ENCODE data around the gene NOTCH2. TPM values are rescaled to one million over a fixed set of nuclear protein-coding genes. Genes with fewer than 3 reads are reported as not detected.

Gene NOTCH2
- total RNA-seq, 2 donors from 2014 or later: 171 to 190 TPM

GRCh38 chr1:119929643-119930315, 139.7 kb downstream of the NOTCH2 start:
- H3K27me3 ChIP-seq (replicated peaks; ENCODE audit: insufficient read depth): no peaks in the 10 kb centered on the region
- no peaks in the 10 kb centered on the region for H3K9me3 ChIP-seq
- no peaks in the 10 kb centered on the region for H3K4me1 ChIP-seq (ENCODE audit: control insufficient read depth in 1 of 2, low read depth in 2 of 2)
- H3K36me3 ChIP-seq: peaks cover 62% of the 10 kb centered on the region
- H3K27ac ChIP-seq: no peak overlapping the region
- no peak overlapping the region for H3K4me3 ChIP-seq
- TF ChIP-seq, protein P1, sequence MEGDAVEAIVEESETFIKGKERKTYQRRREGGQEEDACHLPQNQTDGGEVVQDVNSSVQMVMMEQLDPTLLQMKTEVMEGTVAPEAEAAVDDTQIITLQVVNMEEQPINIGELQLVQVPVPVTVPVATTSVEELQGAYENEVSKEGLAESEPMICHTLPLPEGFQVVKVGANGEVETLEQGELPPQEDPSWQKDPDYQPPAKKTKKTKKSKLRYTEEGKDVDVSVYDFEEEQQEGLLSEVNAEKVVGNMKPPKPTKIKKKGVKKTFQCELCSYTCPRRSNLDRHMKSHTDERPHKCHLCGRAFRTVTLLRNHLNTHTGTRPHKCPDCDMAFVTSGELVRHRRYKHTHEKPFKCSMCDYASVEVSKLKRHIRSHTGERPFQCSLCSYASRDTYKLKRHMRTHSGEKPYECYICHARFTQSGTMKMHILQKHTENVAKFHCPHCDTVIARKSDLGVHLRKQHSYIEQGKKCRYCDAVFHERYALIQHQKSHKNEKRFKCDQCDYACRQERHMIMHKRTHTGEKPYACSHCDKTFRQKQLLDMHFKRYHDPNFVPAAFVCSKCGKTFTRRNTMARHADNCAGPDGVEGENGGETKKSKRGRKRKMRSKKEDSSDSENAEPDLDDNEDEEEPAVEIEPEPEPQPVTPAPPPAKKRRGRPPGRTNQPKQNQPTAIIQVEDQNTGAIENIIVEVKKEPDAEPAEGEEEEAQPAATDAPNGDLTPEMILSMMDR (IDR thresholded peaks at IDR 0.05): no peak
- ATAC-seq (ENCODE audit: insufficient number of reproducible peaks, low FRiP score, low read depth) (no peak), DNase-seq (ENCODE audit: low spot score) (no peak)

DNA sequence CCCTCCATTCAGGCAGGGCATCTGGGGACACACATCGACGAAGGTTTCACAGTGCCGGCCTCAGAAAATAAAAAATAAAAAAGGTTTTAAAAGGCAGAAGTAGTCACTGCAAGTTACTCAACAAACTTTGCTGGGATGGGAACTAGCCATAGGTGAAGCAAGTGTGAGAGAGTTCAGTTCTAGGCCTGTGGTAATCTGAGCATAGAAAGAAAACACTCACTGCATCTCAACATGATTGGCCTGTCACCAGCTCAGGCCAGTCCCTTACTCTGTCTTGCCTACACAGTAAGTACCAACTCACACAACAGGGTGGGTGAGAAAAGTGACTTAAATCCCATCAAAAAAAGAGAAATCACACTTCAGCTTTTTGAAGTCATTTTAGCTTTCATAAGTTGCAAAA, 142.9 kb downstream of the NOTCH2 start:
- H3K4me3 ChIP-seq: no peak overlapping the region
- H3K27ac ChIP-seq: no peak overlapping the region
- H3K4me1 ChIP-seq (ENCODE audit: control insufficient read depth in 1 of 2, low read depth in 2 of 2): no peaks in the 10 kb centered on the region
- H3K36me3 ChIP-seq: peaks cover 75% of the 10 kb centered on the region
- H3K27me3 ChIP-seq (replicated peaks; ENCODE audit: insufficient read depth): no peaks in the 10 kb centered on the region
- DNase-seq (ENCODE audit: low spot score): no peak
- no peaks in the 10 kb centered on the region for H3K9me3 ChIP-seq
- no peak for ATAC-seq (ENCODE audit: insufficient number of reproducible peaks, low FRiP score, low read depth)
- TF ChIP-seq, protein P1 (IDR thresholded peaks at IDR 0.05): no peak

GRCh38 chr1:119924948-119925898, 144.2 kb downstream of the NOTCH2 start:
- Histone ChIP-seq H3K4me3 (no peak overlapping the region), H3K27me3 (replicated peaks; ENCODE audit: insufficient read depth) (no peaks in the 10 kb centered on the region), H3K4me1 (ENCODE audit: control insufficient read depth in 1 of 2, low read depth in 2 of 2) (no peaks in the 10 kb centered on the region), H3K36me3 (peaks cover 87% of the 10 kb centered on the region), H3K9me3 (no peaks in the 10 kb centered on the region), H3K27ac (no peak overlapping the region)
- DNase-seq (ENCODE audit: low spot score) (no peak), ATAC-seq (ENCODE audit: insufficient number of reproducible peaks, low FRiP score, low read depth) (no peak)
- TF ChIP-seq, protein P1 (IDR thresholded peaks at IDR 0.05): no peak

DNA sequence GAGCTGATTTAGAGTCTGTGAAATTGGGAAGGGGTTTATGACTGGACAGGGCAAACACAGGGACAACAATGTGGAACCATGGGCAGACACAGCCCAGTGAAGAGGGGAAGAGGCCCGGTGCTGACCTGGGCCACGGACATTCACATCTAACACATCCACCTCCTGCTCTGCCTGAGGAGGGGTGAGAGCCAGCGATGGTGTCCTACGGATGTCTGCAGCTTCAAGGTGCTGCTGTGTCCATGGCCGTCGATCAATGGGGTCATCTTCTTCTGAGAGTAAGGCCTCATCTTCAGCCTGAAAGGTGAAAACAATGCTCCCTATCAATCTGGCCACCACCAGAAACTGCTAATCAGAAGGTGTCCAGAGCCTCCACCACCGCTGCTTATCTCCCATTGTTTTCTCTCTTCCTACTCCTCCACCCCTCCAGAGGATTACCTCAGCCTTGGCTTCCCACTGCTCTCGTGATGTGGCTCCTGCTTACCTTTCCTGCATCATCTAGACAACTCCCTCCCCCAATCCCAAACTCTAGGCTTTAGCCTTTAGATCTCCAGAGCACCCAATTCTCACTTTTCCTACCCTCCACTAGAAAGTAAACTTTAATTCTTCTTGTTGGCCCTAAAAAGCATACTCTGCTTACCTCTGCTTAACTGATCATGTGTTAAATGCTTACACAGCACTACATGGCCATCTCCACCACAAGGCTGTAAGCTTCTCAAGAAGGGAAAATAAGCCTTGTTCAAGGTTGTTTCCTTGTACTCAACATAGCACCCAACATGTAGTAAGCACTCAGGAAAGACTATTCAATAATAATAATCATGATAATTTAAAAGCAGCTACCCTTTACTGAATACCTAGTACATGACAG, 149.1 kb downstream of the NOTCH2 start:
- Histone ChIP-seq H3K36me3 (peaks cover 92% of the 10 kb centered on the region), H3K27me3 (replicated peaks; ENCODE audit: insufficient read depth) (no peaks in the 10 kb centered on the region), H3K4me3 (no peak overlapping the region), H3K4me1 (ENCODE audit: control insufficient read depth in 1 of 2, low read depth in 2 of 2) (no peaks in the 10 kb centered on the region), H3K9me3 (no peaks in the 10 kb centered on the region), H3K27ac (no peak overlapping the region)
- TF ChIP-seq, protein P1 (IDR thresholded peaks at IDR 0.05): no peak
- ATAC-seq (ENCODE audit: insufficient number of reproducible peaks, low FRiP score, low read depth): no peak
- DNase-seq (ENCODE audit: low spot score): no peak

Data from thoracic aorta (tissue), 2 donors.